HG03558 (cell line): ENCODE data around the gene PPP2CA.
"Not testable (repeated sequence)": the region's sequence is repeated elsewhere in the genome, so short reads cannot be mapped to it uniquely, and the experiment has no call there.

ENCODE experiments used
- ATAC-seq: cut with Tn5 transposase; IDR thresholded peaks from one replicate; pipeline ENCODE4 v1.9.1; 2021; ENCODE audit warnings: moderate number of reproducible peaks; ENCODE audit not compliant: unreplicated experiment; ENCODE audit errors: extremely low read depth

PPP2CA gene

GRCh38 chr5:134225780-134226440 lies at the start of gene PPP2CA:
Gene PPP2CA, minus strand, starts transcription at chr5:134226073. Its CDS starts 212 bp downstream, at chr5:134225861.
- peak; percentile 65 for ATAC-seq

- ATAC-seq = no peak
Observed at GRCh38 chr5:134273642-134274395, 47.9 kb upstream of the PPP2CA start.

GRCh38 chr5:134271059-134271458 lies 45.2 kb upstream of the PPP2CA start:
- no peak for ATAC-seq

GRCh38 chr5:134268919-134269318 lies 43.0 kb upstream of the PPP2CA start:
- no peak for ATAC-seq

GRCh38 chr5:134268019-134268601 lies 42.2 kb upstream of the PPP2CA start:
- ATAC-seq = no peak

GRCh38 chr5:134267366-134268018 lies 41.6 kb upstream of the PPP2CA start:
- ATAC-seq = no peak

GRCh38 chr5:134263801-134264200 lies 37.9 kb upstream of the PPP2CA start:
- ATAC-seq = no peak

GRCh38 chr5:134262629-134263028 lies 36.8 kb upstream of the PPP2CA start:
- ATAC-seq = not testable (repeated sequence)

GRCh38 chr5:134258896-134259295 lies 33.0 kb upstream of the PPP2CA start:
- ATAC-seq = no peak

GRCh38 chr5:134257176-134257575 lies 31.3 kb upstream of the PPP2CA start:
- ATAC-seq = no peak

GRCh38 chr5:134255418-134256150 lies 29.7 kb upstream of the PPP2CA start:
- ATAC-seq = no peak

- not testable (repeated sequence) for ATAC-seq
Observed at GRCh38 chr5:134253368-134254153, 27.7 kb upstream of the PPP2CA start.

- no peak for ATAC-seq
Observed at GRCh38 chr5:134252671-134253070, 26.8 kb upstream of the PPP2CA start.

- no peak for ATAC-seq
Observed at GRCh38 chr5:134250949-134251348, 25.1 kb upstream of the PPP2CA start.

- ATAC-seq = no peak
Observed at GRCh38 chr5:134249469-134250379, 23.9 kb upstream of the PPP2CA start.

GRCh38 chr5:134248256-134248655 lies 22.4 kb upstream of the PPP2CA start:
- ATAC-seq = no peak

GRCh38 chr5:134247428-134248224 lies 21.8 kb upstream of the PPP2CA start:
- ATAC-seq = no peak
